ENCODE results near the gene GALK1. TPM values are rescaled to one million over a fixed set of nuclear protein-coding genes. Genes with fewer than 3 reads are reported as not detected.
A peak's percentile ranks its signal among the peaks of the same experiment; 100 is the strongest.

GALK1 gene
- total and polyA plus RNA-seq, 9 of the 15 experiments (the other 6 are each of a cell fraction or from before 2014, with no cell fraction given) = 0.45 to 51.6 (median 17.4) TPM

DNA sequence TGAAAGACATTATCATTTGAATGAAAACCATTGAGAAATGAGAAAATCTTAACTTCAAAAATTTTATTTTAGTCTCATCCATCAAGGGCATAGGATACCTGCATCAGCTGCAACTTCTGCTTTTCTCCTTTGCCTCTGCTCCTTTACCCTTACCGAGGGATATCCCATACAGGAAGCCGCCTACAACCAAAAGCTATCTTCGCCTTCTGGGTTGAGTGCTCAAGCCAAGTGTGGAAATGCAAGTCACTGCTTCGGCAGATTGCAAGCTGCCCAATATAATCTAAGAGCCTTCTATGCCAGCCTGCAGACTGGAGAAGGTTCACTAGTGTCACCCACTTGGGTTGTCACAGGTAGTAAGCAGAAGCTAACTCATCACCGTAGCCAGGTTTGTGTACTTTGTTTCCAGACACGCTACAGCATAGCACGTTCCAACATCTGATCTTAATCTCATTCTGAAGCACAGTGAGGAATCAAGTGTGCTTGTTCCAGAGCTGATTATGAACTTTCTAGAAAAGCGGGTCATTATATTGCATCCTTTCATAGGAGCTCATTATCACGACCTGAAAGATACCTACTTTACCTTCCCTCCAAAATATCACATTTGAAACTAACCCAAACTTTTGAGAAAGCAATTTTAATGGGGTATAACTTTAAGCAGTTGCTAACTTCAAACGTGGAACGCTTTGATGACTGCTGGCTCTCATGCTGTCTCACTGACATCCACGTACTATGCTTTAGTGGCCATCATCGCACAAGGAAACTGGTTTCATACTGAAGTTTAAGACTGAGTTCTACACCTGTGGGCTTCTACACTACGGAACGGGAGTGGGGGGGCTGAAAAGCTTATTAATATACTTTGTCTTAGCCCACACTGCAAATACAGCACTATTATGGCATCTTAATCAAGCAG is 11.6 kb upstream of the GALK1 start (continued):
- TF ChIP-seq, protein P1, sequence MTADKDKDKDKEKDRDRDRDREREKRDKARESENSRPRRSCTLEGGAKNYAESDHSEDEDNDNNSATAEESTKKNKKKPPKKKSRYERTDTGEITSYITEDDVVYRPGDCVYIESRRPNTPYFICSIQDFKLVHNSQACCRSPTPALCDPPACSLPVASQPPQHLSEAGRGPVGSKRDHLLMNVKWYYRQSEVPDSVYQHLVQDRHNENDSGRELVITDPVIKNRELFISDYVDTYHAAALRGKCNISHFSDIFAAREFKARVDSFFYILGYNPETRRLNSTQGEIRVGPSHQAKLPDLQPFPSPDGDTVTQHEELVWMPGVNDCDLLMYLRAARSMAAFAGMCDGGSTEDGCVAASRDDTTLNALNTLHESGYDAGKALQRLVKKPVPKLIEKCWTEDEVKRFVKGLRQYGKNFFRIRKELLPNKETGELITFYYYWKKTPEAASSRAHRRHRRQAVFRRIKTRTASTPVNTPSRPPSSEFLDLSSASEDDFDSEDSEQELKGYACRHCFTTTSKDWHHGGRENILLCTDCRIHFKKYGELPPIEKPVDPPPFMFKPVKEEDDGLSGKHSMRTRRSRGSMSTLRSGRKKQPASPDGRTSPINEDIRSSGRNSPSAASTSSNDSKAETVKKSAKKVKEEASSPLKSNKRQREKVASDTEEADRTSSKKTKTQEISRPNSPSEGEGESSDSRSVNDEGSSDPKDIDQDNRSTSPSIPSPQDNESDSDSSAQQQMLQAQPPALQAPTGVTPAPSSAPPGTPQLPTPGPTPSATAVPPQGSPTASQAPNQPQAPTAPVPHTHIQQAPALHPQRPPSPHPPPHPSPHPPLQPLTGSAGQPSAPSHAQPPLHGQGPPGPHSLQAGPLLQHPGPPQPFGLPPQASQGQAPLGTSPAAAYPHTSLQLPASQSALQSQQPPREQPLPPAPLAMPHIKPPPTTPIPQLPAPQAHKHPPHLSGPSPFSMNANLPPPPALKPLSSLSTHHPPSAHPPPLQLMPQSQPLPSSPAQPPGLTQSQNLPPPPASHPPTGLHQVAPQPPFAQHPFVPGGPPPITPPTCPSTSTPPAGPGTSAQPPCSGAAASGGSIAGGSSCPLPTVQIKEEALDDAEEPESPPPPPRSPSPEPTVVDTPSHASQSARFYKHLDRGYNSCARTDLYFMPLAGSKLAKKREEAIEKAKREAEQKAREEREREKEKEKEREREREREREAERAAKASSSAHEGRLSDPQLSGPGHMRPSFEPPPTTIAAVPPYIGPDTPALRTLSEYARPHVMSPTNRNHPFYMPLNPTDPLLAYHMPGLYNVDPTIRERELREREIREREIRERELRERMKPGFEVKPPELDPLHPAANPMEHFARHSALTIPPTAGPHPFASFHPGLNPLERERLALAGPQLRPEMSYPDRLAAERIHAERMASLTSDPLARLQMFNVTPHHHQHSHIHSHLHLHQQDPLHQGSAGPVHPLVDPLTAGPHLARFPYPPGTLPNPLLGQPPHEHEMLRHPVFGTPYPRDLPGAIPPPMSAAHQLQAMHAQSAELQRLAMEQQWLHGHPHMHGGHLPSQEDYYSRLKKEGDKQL (CRISPR knock-in tag; IDR thresholded peaks at IDR 0.05; ENCODE audit: borderline replicate concordance) = no peak
- TF ChIP-seq CREM (IDR thresholded peaks at IDR 0.05; ENCODE audit: low read depth) (no peak), TEAD4 (IDR thresholded peaks at IDR 0.05; ENCODE audit: low read length) (peak; percentile 55; the same call in 1 of the 2 replicates), TEAD4 (CRISPR knock-in tag; IDR thresholded peaks at IDR 0.05; ENCODE audit: borderline replicate concordance) (no peak), PTRF (tag; IDR thresholded peaks at IDR 0.05) (no peak), DDX20 (tag; IDR thresholded peaks at IDR 0.05; ENCODE audit: low read depth) (no peak), CTBP1 (IDR thresholded peaks at IDR 0.05; ENCODE audit: borderline replicate concordance) (peak; percentile 55; the same call in 1 of the 2 replicates), GABPA (tag; conservative IDR thresholded peaks at IDR 0.05; ENCODE audit: low read depth) (no peak), CREB1 (IDR thresholded peaks at IDR 0.05) (peak; percentile 70; the same call in 1 of the 2 replicates), CREB1 (CRISPR knock-in tag; IDR thresholded peaks at IDR 0.05) (no peak), BHLHE40 (IDR thresholded peaks at IDR 0.05; ENCODE audit: low read length) (peak; percentile 88), KLF10 (CRISPR knock-in tag; IDR thresholded peaks at IDR 0.05) (peak; percentile 18; the same call in 1 of the 2 replicates), RBM25 (IDR thresholded peaks at IDR 0.05; ENCODE audit: low read depth, low read length, severe bottlenecking) (no peak)
- TF ChIP-seq, protein P2, sequence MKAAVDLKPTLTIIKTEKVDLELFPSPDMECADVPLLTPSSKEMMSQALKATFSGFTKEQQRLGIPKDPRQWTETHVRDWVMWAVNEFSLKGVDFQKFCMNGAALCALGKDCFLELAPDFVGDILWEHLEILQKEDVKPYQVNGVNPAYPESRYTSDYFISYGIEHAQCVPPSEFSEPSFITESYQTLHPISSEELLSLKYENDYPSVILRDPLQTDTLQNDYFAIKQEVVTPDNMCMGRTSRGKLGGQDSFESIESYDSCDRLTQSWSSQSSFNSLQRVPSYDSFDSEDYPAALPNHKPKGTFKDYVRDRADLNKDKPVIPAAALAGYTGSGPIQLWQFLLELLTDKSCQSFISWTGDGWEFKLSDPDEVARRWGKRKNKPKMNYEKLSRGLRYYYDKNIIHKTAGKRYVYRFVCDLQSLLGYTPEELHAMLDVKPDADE (conservative IDR thresholded peaks at IDR 0.05; ENCODE audit: control insufficient read depth, low read depth, low read length) = no peak; the same call in 1 of the 2 replicates
- TF ChIP-seq, protein P3, sequence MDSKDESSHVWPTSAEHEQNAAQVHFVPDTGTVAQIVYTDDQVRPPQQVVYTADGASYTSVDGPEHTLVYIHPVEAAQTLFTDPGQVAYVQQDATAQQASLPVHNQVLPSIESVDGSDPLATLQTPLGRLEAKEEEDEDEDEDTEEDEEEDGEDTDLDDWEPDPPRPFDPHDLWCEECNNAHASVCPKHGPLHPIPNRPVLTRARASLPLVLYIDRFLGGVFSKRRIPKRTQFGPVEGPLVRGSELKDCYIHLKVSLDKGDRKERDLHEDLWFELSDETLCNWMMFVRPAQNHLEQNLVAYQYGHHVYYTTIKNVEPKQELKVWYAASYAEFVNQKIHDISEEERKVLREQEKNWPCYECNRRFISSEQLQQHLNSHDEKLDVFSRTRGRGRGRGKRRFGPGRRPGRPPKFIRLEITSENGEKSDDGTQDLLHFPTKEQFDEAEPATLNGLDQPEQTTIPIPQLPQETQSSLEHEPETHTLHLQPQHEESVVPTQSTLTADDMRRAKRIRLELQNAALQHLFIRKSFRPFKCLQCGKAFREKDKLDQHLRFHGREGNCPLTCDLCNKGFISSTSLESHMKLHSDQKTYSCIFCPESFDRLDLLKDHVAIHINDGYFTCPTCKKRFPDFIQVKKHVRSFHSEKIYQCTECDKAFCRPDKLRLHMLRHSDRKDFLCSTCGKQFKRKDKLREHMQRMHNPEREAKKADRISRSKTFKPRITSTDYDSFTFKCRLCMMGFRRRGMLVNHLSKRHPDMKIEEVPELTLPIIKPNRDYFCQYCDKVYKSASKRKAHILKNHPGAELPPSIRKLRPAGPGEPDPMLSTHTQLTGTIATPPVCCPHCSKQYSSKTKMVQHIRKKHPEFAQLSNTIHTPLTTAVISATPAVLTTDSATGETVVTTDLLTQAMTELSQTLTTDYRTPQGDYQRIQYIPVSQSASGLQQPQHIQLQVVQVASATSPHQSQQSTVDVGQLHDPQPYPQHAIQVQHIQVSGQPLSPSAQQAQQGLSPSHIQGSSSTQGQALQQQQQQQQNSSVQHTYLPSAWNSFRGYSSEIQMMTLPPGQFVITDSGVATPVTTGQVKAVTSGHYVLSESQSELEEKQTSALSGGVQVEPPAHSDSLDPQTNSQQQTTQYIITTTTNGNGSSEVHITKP (IDR thresholded peaks at IDR 0.05; ENCODE audit: partially characterized antibody) = no peak

Data from K562 (cell line).